Activated naive CD4-positive, alpha-beta T cell treated with anti-CD3 and anti-CD28 coated beads, Interleukin-2, amount 10 ng/mL, durations not matched to agents 7 days and 5 days (primary cell): ENCODE data around the gene AGAP1.
"Not testable (repeated sequence)": the region's sequence is repeated elsewhere in the genome, so short reads cannot be mapped to it uniquely, and the experiment has no call there.

Experiments used
- CTCF ChIA-PET: fragments of 350-600 bp; sonication (Branson Sonifier 250); formaldehyde crosslinking; loops from one replicate; lab custom pipeline; 2021; ENCODE audit warnings: antibody characterized with exemption; lab: Charles Lee
- DNase-seq: peaks from one replicate; pipeline ENCODE4 v3.0.0-alpha.2; 2020
- H3K27ac Mint-ChIP-seq: one replicate; pipeline ENCODE4 v1.8.0; 2021; ENCODE audit warnings: mild to moderate bottlenecking, moderate library complexity, mixed read lengths
- H3K27me3 Mint-ChIP-seq: one replicate; pipeline ENCODE4 v1.8.0; 2021; ENCODE audit warnings: mild to moderate bottlenecking, mixed read lengths
- H3K36me3 Mint-ChIP-seq: one replicate; pipeline ENCODE4 v1.8.0; 2021; ENCODE audit warnings: mixed read lengths
- H3K4me1 Mint-ChIP-seq: one replicate; pipeline ENCODE4 v1.8.0; 2021; ENCODE audit warnings: mixed read lengths
- H3K4me3 Mint-ChIP-seq: one replicate; pipeline ENCODE4 v1.8.0; 2021; ENCODE audit warnings: mild to moderate bottlenecking, moderate library complexity, mixed read lengths
- H3K9me3 Mint-ChIP-seq: one replicate; pipeline ENCODE4 v1.8.0; 2021; ENCODE audit warnings: mixed read lengths

The AGAP1 gene

GRCh38 chr2:235592836-235593235 lies 99.0 kb downstream of the AGAP1 start:
- Mint-ChIP-seq H3K9me3 (no peaks in the 10 kb centered on the region), H3K27ac (no peak overlapping the region), H3K36me3 (no peaks in the 10 kb centered on the region), H3K4me1 (no peaks in the 10 kb centered on the region), H3K27me3 (peaks cover 6% of the 10 kb centered on the region), H3K4me3 (no peak overlapping the region)
- CTCF ChIA-PET: interaction anchor here (1.0 to 4.7 kb wide), 5 partner anchors 15 to 545 kb away, joined by 3 to 60 read pairs (median 6); no protein-coding TSS in a partner anchor
- no peak for DNase-seq

GRCh38 chr2:235594041-235594440 lies 100.2 kb downstream of the AGAP1 start:
- Mint-ChIP-seq H3K27ac (no peak overlapping the region), H3K4me3 (no peak overlapping the region), H3K36me3 (no peaks in the 10 kb centered on the region), H3K4me1 (no peaks in the 10 kb centered on the region), H3K9me3 (no peaks in the 10 kb centered on the region), H3K27me3 (peaks cover 6% of the 10 kb centered on the region)
- CTCF ChIA-PET: interaction anchor here (0.6 to 4.7 kb wide), 9 partner anchors 153 to 1046 kb away, joined by 3 to 60 read pairs (median 3); no protein-coding TSS in a partner anchor
- DNase-seq: no peak

GRCh38 chr2:235594964-235595363 lies 101.1 kb downstream of the AGAP1 start:
- no peaks in the 10 kb centered on the region for H3K9me3 Mint-ChIP-seq
- peaks cover 6% of the 10 kb centered on the region for H3K27me3 Mint-ChIP-seq
- H3K4me3 Mint-ChIP-seq: no peak overlapping the region
- no peaks in the 10 kb centered on the region for H3K4me1 Mint-ChIP-seq
- no peaks in the 10 kb centered on the region for H3K36me3 Mint-ChIP-seq
- CTCF ChIA-PET: interaction anchor here (0.6 to 4.7 kb wide), 3 partner anchors 14 to 458 kb away, joined by 3 to 60 read pairs (median 5); no protein-coding TSS in a partner anchor
- H3K27ac Mint-ChIP-seq: no peak overlapping the region
- no peak for DNase-seq

- peak; percentile 62 for DNase-seq
- peaks cover 6% of the 10 kb centered on the region for H3K27me3 Mint-ChIP-seq
- CTCF ChIA-PET: interaction anchor here (0.6 to 4.7 kb wide), 5 partner anchors 14 to 458 kb away, joined by 3 to 60 read pairs (median 5); no protein-coding TSS in a partner anchor
- no peaks in the 10 kb centered on the region for H3K4me1 Mint-ChIP-seq
- H3K36me3 Mint-ChIP-seq: no peaks in the 10 kb centered on the region
- H3K9me3 Mint-ChIP-seq: no peaks in the 10 kb centered on the region
- H3K27ac Mint-ChIP-seq: no peak overlapping the region
- no peak overlapping the region for H3K4me3 Mint-ChIP-seq
Observed at GRCh38 chr2:235595422-235596010, 101.7 kb downstream of the AGAP1 start.

GRCh38 chr2:235596272-235596671 lies 102.4 kb downstream of the AGAP1 start:
- H3K4me1 Mint-ChIP-seq: no peaks in the 10 kb centered on the region
- peaks cover 6% of the 10 kb centered on the region for H3K27me3 Mint-ChIP-seq
- no peaks in the 10 kb centered on the region for H3K9me3 Mint-ChIP-seq
- no peak overlapping the region for H3K27ac Mint-ChIP-seq
- CTCF ChIA-PET: interaction anchor here (1.5 to 4.7 kb wide), 3 partner anchors 151 to 459 kb away, joined by 5 to 60 read pairs (median 7); no protein-coding TSS in a partner anchor
- H3K4me3 Mint-ChIP-seq: no peak overlapping the region
- no peaks in the 10 kb centered on the region for H3K36me3 Mint-ChIP-seq
- no peak for DNase-seq

- H3K27me3 Mint-ChIP-seq: peaks cover 6% of the 10 kb centered on the region
- no peak overlapping the region for H3K4me3 Mint-ChIP-seq
- H3K4me1 Mint-ChIP-seq: no peaks in the 10 kb centered on the region
- no peaks in the 10 kb centered on the region for H3K36me3 Mint-ChIP-seq
- no peak for DNase-seq
- H3K27ac Mint-ChIP-seq: no peak overlapping the region
- CTCF ChIA-PET: interaction anchor here (1.4 to 2.2 kb wide), 2 partner anchors 150 to 183 kb away, joined by 3 to 7 read pairs; no protein-coding TSS in a partner anchor
- no peaks in the 10 kb centered on the region for H3K9me3 Mint-ChIP-seq
Observed at GRCh38 chr2:235597081-235597615, 103.3 kb downstream of the AGAP1 start.

GRCh38 chr2:235598026-235598425 lies 104.2 kb downstream of the AGAP1 start:
- no peaks in the 10 kb centered on the region for H3K9me3 Mint-ChIP-seq
- H3K27ac Mint-ChIP-seq: no peak overlapping the region
- CTCF ChIA-PET: interaction anchor here (0.8 to 1.4 kb wide), 3 partner anchors 148 to 463 kb away, joined by 3 read pairs; no protein-coding TSS in a partner anchor
- no peaks in the 10 kb centered on the region for H3K36me3 Mint-ChIP-seq
- H3K27me3 Mint-ChIP-seq: peaks cover 6% of the 10 kb centered on the region
- DNase-seq: no peak
- H3K4me3 Mint-ChIP-seq: no peak overlapping the region
- no peaks in the 10 kb centered on the region for H3K4me1 Mint-ChIP-seq

GRCh38 chr2:235598532-235599531 lies 105.0 kb downstream of the AGAP1 start:
- Mint-ChIP-seq H3K27ac (no peak overlapping the region), H3K27me3 (peaks cover 6% of the 10 kb centered on the region), H3K4me1 (no peaks in the 10 kb centered on the region), H3K36me3 (no peaks in the 10 kb centered on the region), H3K4me3 (no peak overlapping the region), H3K9me3 (peaks cover 3% of the 10 kb centered on the region)
- DNase-seq: no peak
- CTCF ChIA-PET: interaction anchor here (0.8 kb wide), 2 partner anchors 147 to 463 kb away, joined by 3 read pairs; no protein-coding TSS in a partner anchor

GRCh38 chr2:235599596-235600338 lies 105.9 kb downstream of the AGAP1 start:
- CTCF ChIA-PET: no interaction called here
- peaks cover 6% of the 10 kb centered on the region for H3K27me3 Mint-ChIP-seq
- H3K4me1 Mint-ChIP-seq: no peaks in the 10 kb centered on the region
- no peak overlapping the region for H3K27ac Mint-ChIP-seq
- H3K9me3 Mint-ChIP-seq: peaks cover 3% of the 10 kb centered on the region
- no peak for DNase-seq
- no peaks in the 10 kb centered on the region for H3K36me3 Mint-ChIP-seq
- no peak overlapping the region for H3K4me3 Mint-ChIP-seq

- DNase-seq: no peak
- Mint-ChIP-seq H3K27me3 (peaks cover 6% of the 10 kb centered on the region), H3K9me3 (peaks cover 3% of the 10 kb centered on the region), H3K4me1 (no peaks in the 10 kb centered on the region), H3K4me3 (no peak overlapping the region), H3K27ac (no peak overlapping the region), H3K36me3 (no peaks in the 10 kb centered on the region)
- CTCF ChIA-PET: no interaction called here
Observed at GRCh38 chr2:235600406-235600805, 106.6 kb downstream of the AGAP1 start.

- Mint-ChIP-seq H3K4me1 (no peaks in the 10 kb centered on the region), H3K27ac (no peak overlapping the region), H3K9me3 (peaks cover 3% of the 10 kb centered on the region), H3K36me3 (no peaks in the 10 kb centered on the region), H3K27me3 (peaks cover 6% of the 10 kb centered on the region), H3K4me3 (no peak overlapping the region)
- DNase-seq: no peak
- CTCF ChIA-PET: no interaction called here
Observed at GRCh38 chr2:235600926-235601325, 107.1 kb downstream of the AGAP1 start.

GRCh38 chr2:235601960-235602704 lies 108.3 kb downstream of the AGAP1 start:
- no peak overlapping the region for H3K27ac Mint-ChIP-seq
- H3K27me3 Mint-ChIP-seq: no peaks in the 10 kb centered on the region
- CTCF ChIA-PET: no interaction called here
- no peaks in the 10 kb centered on the region for H3K4me1 Mint-ChIP-seq
- peaks cover 3% of the 10 kb centered on the region for H3K9me3 Mint-ChIP-seq
- H3K4me3 Mint-ChIP-seq: no peak overlapping the region
- H3K36me3 Mint-ChIP-seq: no peaks in the 10 kb centered on the region
- DNase-seq: no peak

- DNase-seq, H3K36me3 Mint-ChIP-seq, CTCF ChIA-PET, H3K27me3 Mint-ChIP-seq, H3K4me1 Mint-ChIP-seq, H3K27ac Mint-ChIP-seq, H3K4me3 Mint-ChIP-seq, H3K9me3 Mint-ChIP-seq: not testable (repeated sequence)
Observed at GRCh38 chr2:235602971-235603370, 109.1 kb downstream of the AGAP1 start.
